HUES64 (cell line): ENCODE results near the gene CIAO2A.
"Not testable (repeated sequence)": the region's sequence is repeated elsewhere in the genome, so short reads cannot be mapped to it uniquely, and the experiment has no call there.

Experiments used
- H3K27ac ChIP-seq: 2 replicates; pipeline ENCODE4 v1.7.0; 2013; ENCODE audit warnings: low read depth, low read length, inconsistent platforms
- H3K27me3 ChIP-seq: 2 replicates; pipeline ENCODE4 v1.6.1; 2013; ENCODE audit warnings: mild to moderate bottlenecking, low read length; ENCODE audit not compliant: insufficient read depth
- H3K36me3 ChIP-seq: 2 replicates; pipeline ENCODE4 v1.6.1; 2013; ENCODE audit warnings: mild to moderate bottlenecking, low read length; ENCODE audit not compliant: insufficient read depth
- H3K4me1 ChIP-seq: 2 replicates; pipeline ENCODE4 v1.6.1; 2013; ENCODE audit warnings: mild to moderate bottlenecking, low read length, moderate library complexity; ENCODE audit not compliant: insufficient read depth
- H3K4me3 ChIP-seq: 2 replicates; pipeline ENCODE4 v1.5.1; 2013; ENCODE audit warnings: mild to moderate bottlenecking, low read length, moderate library complexity
- H3K9ac ChIP-seq: 2 replicates; pipeline ENCODE4 v1.6.1; 2013; ENCODE audit warnings: mild to moderate bottlenecking, low read depth, low read length
- H3K9me3 ChIP-seq: 2 replicates; pipeline ENCODE4 v1.6.1; 2013; ENCODE audit warnings: low read depth, low read length; ENCODE audit not compliant: insufficient read depth
- WGBS: fragments of 150-250, 120-280 bp; methylation state at CpG from one replicate; pipeline ENCODE4 v1.1.7; 2013; ENCODE audit warnings: missing lambda C conversion rate; 5-methylcytosine and 5-hydroxymethylcytosine counted together

CIAO2A gene

DNA sequence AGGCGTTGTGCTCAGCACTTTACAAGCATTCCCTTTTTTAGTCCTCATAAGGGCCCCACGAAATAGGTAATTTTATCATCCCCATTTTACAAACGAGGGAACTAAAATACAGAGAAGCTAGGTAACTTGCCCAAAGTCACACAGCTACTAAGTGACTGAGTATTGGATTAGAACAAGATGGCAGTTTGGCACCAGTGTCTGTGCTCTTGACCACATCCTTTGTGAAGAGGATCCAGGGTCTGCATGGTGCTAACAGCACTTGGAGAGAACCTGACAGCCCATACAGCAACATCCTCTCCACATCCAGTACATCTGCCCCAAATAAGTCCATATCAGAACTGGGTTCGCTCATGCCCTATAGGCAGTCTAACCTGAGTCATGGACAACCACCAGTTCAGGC, 25.5 kb downstream of the CIAO2A start:
- Histone ChIP-seq H3K4me1 (no peaks in the 10 kb centered on the region), H3K27ac (no peak overlapping the region), H3K27me3 (no peaks in the 10 kb centered on the region), H3K4me3 (no peak overlapping the region), H3K9ac (no peak overlapping the region), H3K36me3 (peaks cover 21% of the 10 kb centered on the region), H3K9me3 (no peaks in the 10 kb centered on the region)
- 94% methylated on average over 4 of the region's 4 CpGs for WGBS

DNA sequence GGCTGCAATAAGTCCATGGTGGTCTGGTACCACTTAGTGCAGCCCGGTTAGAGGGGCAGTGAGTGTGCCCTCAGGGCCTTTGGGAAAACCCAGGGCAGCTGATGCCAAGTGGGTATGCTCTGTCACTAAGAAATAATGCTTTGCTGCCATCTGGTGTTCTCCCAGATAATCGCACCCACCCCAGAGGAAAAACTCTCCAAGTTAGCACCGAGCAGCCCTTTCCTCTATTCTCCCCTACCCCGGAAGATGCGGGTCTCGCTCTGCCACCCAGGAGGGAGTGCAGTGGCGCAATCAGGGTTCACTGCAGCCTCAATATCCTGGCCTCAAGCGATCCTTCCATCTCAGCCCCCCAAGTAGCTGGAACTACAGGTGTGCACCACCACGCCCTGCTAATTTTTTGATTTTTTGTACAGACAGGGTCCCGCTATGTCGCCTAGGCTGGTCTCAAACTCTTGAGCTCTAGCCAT, 26.0 kb downstream of the CIAO2A start:
- Histone ChIP-seq H3K4me1 (no peaks in the 10 kb centered on the region), H3K9ac (no peak overlapping the region), H3K9me3 (no peaks in the 10 kb centered on the region), H3K27me3 (no peaks in the 10 kb centered on the region), H3K36me3 (peaks cover 16% of the 10 kb centered on the region), H3K4me3 (no peak overlapping the region; the same call in 1 of the 2 replicates), H3K27ac (no peak overlapping the region)
- WGBS, result 37% methylated on average over 11 of the region's 11 CpGs

DNA sequence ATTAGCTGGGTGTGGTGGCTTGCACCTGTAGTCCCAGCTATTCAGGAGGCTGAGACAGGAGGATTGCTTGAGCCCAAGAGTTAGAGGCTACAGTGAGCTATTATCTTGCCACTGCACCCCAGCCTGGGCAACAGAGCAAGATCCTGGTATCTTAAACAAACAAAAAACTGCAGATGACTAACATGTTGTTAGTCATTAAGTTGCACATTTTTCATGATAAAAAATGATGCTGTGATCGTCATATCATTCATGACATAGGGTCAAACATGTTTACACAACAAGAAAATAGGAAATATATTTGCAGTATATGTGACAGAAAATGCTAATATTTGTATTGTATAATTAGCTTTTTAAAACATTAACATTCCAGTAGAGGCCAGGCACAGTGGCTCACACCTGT, 27.2 kb downstream of the CIAO2A start:
- Histone ChIP-seq H3K27ac (no peak overlapping the region), H3K27me3 (no peaks in the 10 kb centered on the region), H3K9ac (no peak overlapping the region), H3K9me3 (no peaks in the 10 kb centered on the region), H3K4me1 (no peaks in the 10 kb centered on the region), H3K4me3 (no peak overlapping the region), H3K36me3 (peaks cover 4% of the 10 kb centered on the region)
- 88% methylated on average over 1 of the region's 1 CpG for WGBS

DNA sequence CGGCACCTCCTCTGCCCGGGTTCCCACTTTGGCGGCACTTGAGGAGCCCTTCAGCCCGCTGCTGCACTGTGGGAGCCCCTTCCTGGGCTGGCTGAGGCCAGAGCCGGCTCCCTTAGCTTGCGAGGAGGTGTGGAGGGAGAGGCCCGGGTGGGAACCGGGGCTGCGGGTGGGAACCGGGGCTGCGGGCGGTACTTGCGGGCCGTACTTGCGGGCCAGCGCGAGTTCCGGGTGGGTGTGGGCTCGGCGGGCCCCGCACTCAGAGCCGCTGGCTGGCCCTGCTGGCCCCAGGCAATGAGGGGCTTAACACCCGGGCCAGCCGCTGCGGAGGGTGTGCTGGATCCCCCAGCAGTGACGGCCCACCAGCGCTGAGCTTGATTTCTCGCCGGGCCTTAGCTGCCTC, 32.9 kb downstream of the CIAO2A start:
- no peaks in the 10 kb centered on the region for H3K36me3 ChIP-seq
- no peaks in the 10 kb centered on the region for H3K27me3 ChIP-seq
- WGBS, result 95% methylated on average over 29 of the region's 29 CpGs
- H3K9ac ChIP-seq, result no peak overlapping the region
- no peak overlapping the region for H3K4me3 ChIP-seq
- H3K9me3 ChIP-seq, result no peaks in the 10 kb centered on the region
- no peaks in the 10 kb centered on the region for H3K4me1 ChIP-seq
- no peak overlapping the region for H3K27ac ChIP-seq

DNA sequence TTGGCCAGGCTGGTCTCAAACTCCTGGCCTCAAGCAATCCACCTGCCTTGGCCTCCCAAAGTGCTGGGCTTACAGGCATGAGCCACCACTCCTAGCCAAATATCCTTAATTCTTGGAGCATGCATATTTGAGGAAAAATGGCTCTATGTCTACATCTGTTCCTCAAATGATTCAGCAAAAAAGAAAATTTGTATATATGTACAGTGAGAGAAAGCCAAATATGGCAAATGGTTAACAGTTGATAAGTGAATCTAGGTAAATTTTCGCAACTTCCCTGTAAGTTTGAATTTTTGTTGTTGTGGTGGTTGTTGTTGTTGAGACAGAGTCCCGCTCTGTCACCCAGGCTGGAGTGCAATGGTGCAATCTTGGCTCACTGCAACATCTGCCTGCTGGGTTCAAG, 34.5 kb downstream of the CIAO2A start:
- H3K27ac ChIP-seq, result not testable (repeated sequence)

DNA sequence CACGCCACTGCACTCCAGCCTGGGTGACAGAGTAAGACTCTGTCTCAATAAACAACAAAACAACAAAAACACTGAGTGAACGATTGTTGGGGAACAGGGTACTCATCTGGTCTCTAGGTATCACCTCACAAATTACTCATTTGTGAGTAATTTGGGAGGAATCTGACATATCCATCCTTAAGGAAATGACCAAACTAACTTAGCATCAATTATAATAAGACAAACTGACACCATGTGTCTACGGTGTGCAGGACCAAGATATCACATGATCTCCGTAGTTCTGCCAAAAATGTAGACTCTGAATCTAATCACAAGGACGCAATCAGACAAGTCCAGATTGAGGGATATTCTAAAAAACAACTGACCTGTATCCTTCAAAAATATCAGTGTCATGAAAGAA, 35.4 kb downstream of the CIAO2A start:
- Histone ChIP-seq H3K4me3 (no peak overlapping the region), H3K27ac (no peak overlapping the region), H3K36me3 (no peaks in the 10 kb centered on the region), H3K4me1 (no peaks in the 10 kb centered on the region), H3K27me3 (no peaks in the 10 kb centered on the region), H3K9me3 (no peaks in the 10 kb centered on the region), H3K9ac (no peak overlapping the region)
- WGBS, result 90% methylated on average over 5 of the region's 5 CpGs

More for the DNA sequence above, 34.5 kb downstream of the CIAO2A start:
- H3K4me3 ChIP-seq, H3K9me3 ChIP-seq, H3K4me1 ChIP-seq, H3K27me3 ChIP-seq, H3K36me3 ChIP-seq, H3K9ac ChIP-seq: not testable (repeated sequence)
- WGBS, result 93% methylated on average over 2 of the region's 2 CpGs

DNA sequence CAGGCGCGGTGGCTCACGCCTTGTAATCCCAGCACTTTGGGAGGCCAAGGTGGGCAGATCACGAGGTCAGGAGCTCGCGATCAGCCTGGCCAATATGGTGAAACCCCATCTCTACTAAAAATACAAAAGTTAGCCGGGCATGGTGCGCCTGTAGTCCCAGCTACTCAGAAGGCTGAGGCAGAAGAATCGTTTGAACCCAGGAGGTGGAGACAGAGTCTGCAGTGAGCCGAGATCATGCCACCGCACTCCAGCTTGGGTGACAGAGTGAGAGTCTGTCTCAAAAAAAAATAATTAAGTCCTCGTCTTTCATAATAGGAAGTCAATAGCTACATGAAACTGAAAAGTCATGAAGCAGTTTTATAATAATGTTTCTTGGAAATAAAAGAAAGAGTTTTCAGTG, 40.0 kb downstream of the CIAO2A start:
- not testable (repeated sequence) for H3K27me3 ChIP-seq, H3K9me3 ChIP-seq, H3K4me3 ChIP-seq, H3K27ac ChIP-seq, H3K36me3 ChIP-seq, H3K4me1 ChIP-seq, H3K9ac ChIP-seq
- 89% methylated on average over 12 of the region's 12 CpGs for WGBS

DNA sequence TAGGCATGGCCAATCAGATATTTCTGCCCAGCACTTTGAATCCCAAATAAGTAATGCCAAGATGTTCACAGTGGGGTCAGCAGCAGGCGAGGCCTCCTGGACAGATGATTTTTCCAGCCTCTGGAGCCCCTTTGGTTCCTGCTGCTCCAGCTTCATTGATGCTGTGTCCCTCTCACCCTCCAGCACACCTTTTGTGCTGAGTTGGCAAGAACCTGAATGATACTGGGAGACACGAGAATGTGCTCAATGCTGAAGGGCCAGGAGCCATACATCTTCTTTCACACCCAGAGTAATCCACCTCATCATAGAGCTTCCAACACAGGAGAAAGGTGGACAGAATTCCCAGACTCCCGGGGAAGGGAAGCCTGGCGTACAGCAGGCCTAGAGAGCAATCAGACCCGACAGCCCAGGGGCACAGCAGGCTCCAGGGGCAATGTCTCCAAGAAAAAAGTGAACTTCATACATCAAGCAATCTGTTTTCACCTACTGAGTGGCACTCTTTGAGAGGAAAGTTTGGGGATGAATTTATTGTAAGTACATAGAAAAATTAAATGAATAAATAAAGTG, 40.6 kb downstream of the CIAO2A start:
- Histone ChIP-seq H3K4me1 (no peaks in the 10 kb centered on the region; the same call in 1 of the 2 replicates), H3K36me3 (no peaks in the 10 kb centered on the region), H3K9ac (no peak overlapping the region), H3K4me3 (no peak overlapping the region), H3K27me3 (peaks cover 6% of the 10 kb centered on the region; the same call in 1 of the 2 replicates), H3K9me3 (no peaks in the 10 kb centered on the region), H3K27ac (no peak overlapping the region)
- 90% methylated on average over 5 of the region's 5 CpGs for WGBS

DNA sequence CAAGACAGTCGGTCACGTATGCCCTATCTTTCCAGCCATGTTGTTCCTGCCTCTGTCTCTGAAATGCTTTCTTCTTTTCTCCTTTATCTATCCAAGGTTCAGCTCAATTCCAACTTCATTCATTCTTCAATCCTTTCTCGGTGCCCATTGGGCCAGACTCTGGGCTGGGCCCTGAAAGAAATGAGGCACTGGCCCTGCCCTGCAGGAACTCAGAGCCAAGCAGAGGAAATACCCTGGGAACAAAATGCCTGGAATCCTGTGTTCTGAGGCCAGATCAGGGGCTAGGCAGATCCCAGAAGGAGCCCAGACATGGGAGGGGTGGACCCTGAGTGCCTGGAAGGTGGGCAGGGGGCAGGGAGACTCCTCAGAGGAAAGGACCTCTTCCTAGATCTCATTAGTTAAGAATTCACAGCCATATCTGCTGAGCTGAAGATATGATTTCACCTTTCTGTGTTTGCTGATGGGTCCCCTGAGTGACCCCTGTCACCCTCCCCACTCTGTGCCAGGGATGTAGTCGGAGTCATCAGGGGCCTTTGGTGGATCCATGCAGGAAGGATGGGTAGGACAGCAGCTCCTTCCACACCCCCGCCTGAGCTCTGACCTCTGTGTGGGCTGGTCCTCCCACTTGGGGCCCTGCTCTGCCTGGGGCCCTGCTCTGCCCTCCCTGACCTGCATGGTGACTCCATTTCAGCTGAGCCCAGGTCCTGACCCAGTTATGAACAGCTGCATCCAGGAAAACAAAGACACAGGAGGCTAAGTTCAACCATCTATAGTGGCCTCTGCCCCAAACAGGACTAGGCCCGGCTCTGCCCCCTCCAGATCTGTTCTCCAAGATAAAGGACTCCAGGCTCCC, 42.0 kb downstream of the CIAO2A start:
- H3K27me3 ChIP-seq, result peaks cover 20% of the 10 kb centered on the region
- H3K4me3 ChIP-seq, result no peak overlapping the region
- H3K4me1 ChIP-seq, result no peaks in the 10 kb centered on the region; the same call in 1 of the 2 replicates
- H3K27ac ChIP-seq, result no peak overlapping the region
- no peak overlapping the region for H3K9ac ChIP-seq
- no peaks in the 10 kb centered on the region for H3K36me3 ChIP-seq
- H3K9me3 ChIP-seq, result no peaks in the 10 kb centered on the region
- WGBS, result 92% methylated on average over 5 of the region's 6 CpGs

DNA sequence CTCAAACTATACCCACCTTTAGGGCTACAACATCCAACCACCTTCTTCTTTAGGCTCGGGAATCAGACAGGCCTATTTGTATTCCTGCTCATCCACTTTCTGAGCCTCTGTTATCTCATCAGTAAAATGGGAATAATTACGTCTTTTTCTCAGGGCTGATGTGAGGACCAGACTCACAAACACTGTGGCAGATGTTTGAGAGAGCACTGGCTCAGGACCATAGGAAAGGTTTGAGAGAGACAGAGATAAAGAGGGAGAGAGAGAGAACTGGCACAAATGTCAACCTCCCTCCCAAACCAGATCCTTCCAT, 42.6 kb downstream of the CIAO2A start:
- H3K27me3 ChIP-seq, result peaks cover 22% of the 10 kb centered on the region
- H3K27ac ChIP-seq, result no peak overlapping the region
- 86% methylated on average over 2 of the region's 2 CpGs for WGBS

DNA sequence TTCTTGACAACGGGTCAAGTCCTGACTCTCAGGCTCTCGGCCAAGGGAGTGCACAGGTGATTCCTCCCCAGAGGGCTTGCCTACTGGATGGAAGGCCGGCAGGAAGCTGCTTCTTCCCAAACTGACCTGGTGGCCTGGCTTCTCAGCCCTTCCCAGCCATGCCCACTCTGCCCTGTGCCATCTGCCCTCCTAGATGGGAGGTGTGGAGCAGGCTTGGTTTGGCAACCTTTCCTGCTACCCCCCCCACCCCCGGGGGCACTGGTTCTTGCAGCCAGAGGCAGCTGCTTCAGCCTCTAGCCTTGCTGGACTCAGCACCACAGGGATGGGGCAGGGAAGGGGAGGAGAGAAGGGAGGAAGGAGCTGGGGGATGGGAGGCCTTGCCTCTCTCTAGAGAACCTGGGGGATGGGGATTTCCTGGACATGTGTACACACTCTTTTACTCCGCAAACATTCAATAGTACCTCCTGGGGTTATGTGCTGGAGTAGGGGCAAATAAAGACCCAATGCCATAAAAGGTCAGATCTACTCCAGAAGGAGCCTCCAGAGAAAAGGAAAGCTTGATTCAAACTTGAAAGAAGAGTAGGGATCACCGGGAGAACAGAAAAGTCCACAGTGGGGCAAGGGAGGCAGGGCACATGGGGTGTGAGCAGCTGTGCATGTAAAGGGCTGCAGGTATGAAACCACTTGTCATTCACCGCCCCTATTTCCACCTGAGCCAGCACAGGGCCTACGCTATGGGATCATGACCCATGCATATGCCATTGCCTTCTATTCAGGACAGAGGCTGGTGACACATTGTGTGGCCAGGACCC, 43.2 kb downstream of the CIAO2A start:
- no peaks in the 10 kb centered on the region for H3K36me3 ChIP-seq
- H3K27ac ChIP-seq, result no peak overlapping the region
- WGBS, result 83% methylated on average over 6 of the region's 8 CpGs
- peaks cover 28% of the 10 kb centered on the region for H3K27me3 ChIP-seq
- H3K9ac ChIP-seq, result no peak overlapping the region
- H3K9me3 ChIP-seq, result no peaks in the 10 kb centered on the region
- H3K4me1 ChIP-seq, result no peaks in the 10 kb centered on the region; the same call in 1 of the 2 replicates
- H3K4me3 ChIP-seq, result no peak overlapping the region

More for the DNA sequence above, 42.6 kb downstream of the CIAO2A start:
- Histone ChIP-seq H3K36me3 (no peaks in the 10 kb centered on the region), H3K9ac (no peak overlapping the region), H3K9me3 (no peaks in the 10 kb centered on the region), H3K4me1 (no peaks in the 10 kb centered on the region; the same call in 1 of the 2 replicates), H3K4me3 (no peak overlapping the region)
